Measurements from ENCODE around the gene THBS2. TPM values are rescaled to one million over a fixed set of nuclear protein-coding genes. Genes with fewer than 3 reads are reported as not detected.

THBS2 gene
- total and polyA plus RNA-seq, 2 of the 8 experiments (the other 6 are each of a cell fraction or from before 2014, with no cell fraction given): 11.0 to 22.5 TPM

GRCh38 chr6:169255643-169256042, 2.0 kb upstream of the THBS2 start:
- CTCF ChIA-PET (ENCODE audit: partially characterized antibody): no interaction called here
- Histone ChIP-seq H3K23ac (ENCODE audit: insufficient read length) (no peak overlapping the region), H3K79me2 (ENCODE audit: control insufficient read depth in 1 of 2, insufficient read depth in 2 of 2, low read length in 2 of 2) (no peaks in the 10 kb centered on the region), H2BK5ac (ENCODE audit: low read depth, low read length) (no peak overlapping the region), H3K56ac (replicated peaks; ENCODE audit: insufficient read length, low read depth, low read length) (no peak overlapping the region), H4K91ac (replicated peaks; ENCODE audit: insufficient read length, low read length) (peak overlapping the region; percentile 25), H2BK12ac (ENCODE audit: low read depth, low read length) (peak overlapping the region; percentile 89; the same call in 1 of the 2 replicates), H3K23me2 (ENCODE audit: low read depth, low read length) (peaks cover 16% of the 10 kb centered on the region), H2BK20ac (ENCODE audit: low read length) (0 out of 2 replicates have a peak overlapping the region, but pooled peaks have one; percentile 32), H3K4me2 (ENCODE audit: insufficient read depth in 1 of 2, low read depth in 2 of 2, low read length in 2 of 2) (no peak overlapping the region; a peak in 1 of 4 replicates), H3K4ac (replicated peaks; ENCODE audit: insufficient read length, low read depth, low read length) (no peak overlapping the region), H4K5ac (ENCODE audit: insufficient read length, low read depth, low read length) (no peak overlapping the region), H3K9me3 (ENCODE audit: insufficient read depth in 2 of 2, low read depth in 1 of 2, low read length in 1 of 2) (no peaks in the 10 kb centered on the region), H2AK5ac (ENCODE audit: low read depth, low read length) (no peak overlapping the region), H3K27me3 (replicated peaks in 1 of 4; ENCODE audit: control insufficient read depth in 3 of 4, extremely low read depth in 1 of 4, insufficient read depth in 3 of 4, low read length in 3 of 4) (peaks cover 0 to 13% (median 9%) of the 10 kb centered on the region in 4 experiments; a peak in 5 of 7 replicates), H2BK15ac (ENCODE audit: low read length) (no peak overlapping the region; the same call in 1 of the 2 replicates), H3K18ac (ENCODE audit: extremely low read depth, low read length) (no peak overlapping the region), H2BK120ac (replicated peaks; ENCODE audit: low read depth, low read length) (no peak overlapping the region), H4K8ac (ENCODE audit: extremely low read depth, insufficient read depth, low read length) (no peak overlapping the region), H3K9ac (replicated peaks in 1 of 4; ENCODE audit: extremely low read depth in 1 of 4, low read depth in 3 of 4, low read length in 3 of 4) (no peak overlapping the region), H3K27ac (ENCODE audit: low read depth, low read length) (no peak overlapping the region), H2AFZ (ENCODE audit: low read length) (no peak overlapping the region), H3K79me1 (ENCODE audit: low read depth, low read length) (no peaks in the 10 kb centered on the region), H3K14ac (ENCODE audit: insufficient read length) (no peak overlapping the region), H3K4me1 (replicated peaks in 1 of 4; ENCODE audit: control insufficient read depth in 3 of 4, insufficient read depth in 4 of 4, low read length in 3 of 4) (peaks cover 12 to 36% (median 22%) of the 10 kb centered on the region in 4 experiments), H3K36me3 (ENCODE audit: control insufficient read depth in 2 of 4, insufficient read depth in 4 of 4, low read length in 3 of 4) (no peaks in the 10 kb centered on the region), H3K4me3 (ENCODE audit: extremely low read depth in 1 of 4, insufficient read depth in 2 of 4, low read depth in 3 of 4, low read length in 4 of 4) (no peak overlapping the region), H4K20me1 (replicated peaks in 1 of 2; ENCODE audit: control insufficient read depth in 1 of 2, insufficient read depth in 2 of 2, low read length in 2 of 2) (no peaks in the 10 kb centered on the region)
- DNase-seq (ENCODE audit: low read depth in 1 of 2, low spot score in 2 of 2) (no peak), FAIRE-seq (no peak)
- POLR2A ChIA-PET (ENCODE audit: partially characterized antibody): interaction anchor here (1.3 to 2.2 kb wide), 2 partner anchors 9 to 15 kb away, joined by 4 to 12 read pairs; no protein-coding TSS in a partner anchor
- TF ChIP-seq SIN3A (conservative IDR thresholded peaks at IDR 0.05 in 1 of 2, IDR thresholded peaks at IDR 0.05 in 1 of 2; ENCODE audit: low read depth in 1 of 2, low read length in 2 of 2) (no peak), CBX8 (IDR thresholded peaks at IDR 0.05; ENCODE audit: borderline replicate concordance, low read depth, low read length) (no peak), POLR2AphosphoS5 (IDR thresholded peaks at IDR 0.05; ENCODE audit: low read depth, low read length) (no peak), SAP30 (IDR thresholded peaks at IDR 0.05; ENCODE audit: insufficient read depth, insufficient replicate concordance, low read length) (no peak), MAX (IDR thresholded peaks at IDR 0.05) (no peak), SP4 (IDR thresholded peaks at IDR 0.05; ENCODE audit: low read length) (no peak), SIRT6 (IDR thresholded peaks at IDR 0.05; ENCODE audit: low read length) (no peak)
- 90% methylated on average over 10 of the region's 10 CpGs; no CpG with 5 or more reads in 1 of the 2 experiments for WGBS, 2 experiments (ENCODE audit: extremely low coverage in 1 of 2, insufficient coverage in 1 of 2, insufficient read length in 1 of 2, insufficient replicate concordance in 2 of 2, low coverage in 1 of 2, low lambda C conversion rate in 2 of 2, missing lambda C conversion rate in 1 of 2)

Measured in H1 (cell line).